HG02610 (cell line): ENCODE measurements around the gene TEP1.
"Not testable (repeated sequence)": the region's sequence is repeated elsewhere in the genome, so short reads cannot be mapped to it uniquely, and the experiment has no call there.

Experiments used
- ATAC-seq: cut with Tn5 transposase; IDR thresholded peaks from one replicate; pipeline ENCODE4 v1.9.1; 2021; ENCODE audit warnings: mild to moderate bottlenecking, moderate library complexity; ENCODE audit not compliant: unreplicated experiment

The TEP1 gene

GRCh38 chr14:20391505-20391904 is 21.8 kb downstream of the TEP1 start:
- no peak for ATAC-seq

DNA sequence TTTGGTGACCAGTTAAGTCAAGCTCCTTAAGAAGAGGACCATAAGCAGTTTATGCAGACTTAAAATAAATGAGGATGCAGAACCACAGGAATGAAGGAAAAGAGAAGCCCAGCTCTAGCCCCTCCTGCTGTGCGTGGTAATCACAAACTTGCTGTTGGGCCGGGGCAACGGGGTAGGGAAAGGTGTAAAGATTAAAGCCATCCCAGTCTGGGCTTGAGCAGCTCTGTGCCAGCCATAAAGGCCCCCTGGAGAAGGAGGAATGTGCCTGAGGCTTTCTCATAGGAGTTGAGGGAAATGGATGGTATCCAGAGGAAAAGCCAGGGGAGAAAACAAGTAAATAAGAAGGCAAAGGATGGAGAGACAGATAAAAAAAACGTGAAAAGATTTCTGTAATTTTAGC is 25.1 kb downstream of the TEP1 start:
- ATAC-seq: no peak

DNA sequence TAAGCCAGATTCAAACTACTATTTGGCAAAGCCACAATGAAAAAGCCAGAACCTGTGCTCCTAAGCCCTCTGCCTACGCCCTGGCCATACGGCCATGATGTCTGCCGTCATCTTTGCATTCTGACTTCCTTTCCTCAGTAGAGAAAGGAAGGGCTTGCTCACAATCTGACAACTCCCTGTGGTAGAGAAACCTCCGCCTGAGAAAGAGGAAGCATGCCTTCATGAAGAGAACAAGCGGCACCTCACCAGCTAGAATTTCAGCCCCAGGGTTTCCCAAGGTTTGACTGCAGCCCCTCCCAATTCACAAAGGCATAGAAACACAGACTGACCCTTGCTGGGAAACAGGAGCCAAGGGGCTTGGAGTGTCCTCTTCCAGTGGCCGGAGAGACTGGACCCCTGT is 25.7 kb downstream of the TEP1 start:
- peak; percentile 71 for ATAC-seq

GRCh38 chr14:20386276-20386855 is 26.9 kb downstream of the TEP1 start:
- ATAC-seq: no peak

GRCh38 chr14:20384886-20385285 is 28.4 kb downstream of the TEP1 start:
- no peak for ATAC-seq

GRCh38 chr14:20384321-20384720 is 29.0 kb downstream of the TEP1 start:
- no peak for ATAC-seq

DNA sequence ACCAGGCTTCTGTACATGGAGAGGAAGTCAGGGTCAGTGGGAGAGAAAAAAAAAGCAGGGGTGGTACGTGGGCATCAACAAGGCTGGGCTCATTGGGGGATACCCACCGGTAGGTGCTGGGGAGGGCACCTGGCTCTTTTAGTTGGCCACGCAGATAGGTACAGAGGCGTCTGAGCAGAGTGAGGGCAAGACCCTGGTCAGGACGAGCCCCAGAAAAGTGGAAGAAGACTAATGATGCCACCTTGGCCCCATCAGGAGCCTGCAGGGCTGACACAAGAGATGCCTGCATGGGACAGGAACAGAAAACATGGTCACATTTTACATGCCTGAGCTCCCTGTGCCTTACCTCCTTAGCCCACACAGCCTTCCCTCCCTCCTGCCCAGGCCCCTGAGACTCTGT is 29.7 kb downstream of the TEP1 start:
- ATAC-seq: no peak

- ATAC-seq: no peak
Measured at GRCh38 chr14:20383032-20383431, 30.3 kb downstream of the TEP1 start.

GRCh38 chr14:20382526-20382925 is 30.8 kb downstream of the TEP1 start:
- ATAC-seq: no peak

GRCh38 chr14:20381341-20381740 is 32.0 kb downstream of the TEP1 start:
- ATAC-seq: no peak

- no peak for ATAC-seq
Measured at GRCh38 chr14:20380681-20381080, 32.6 kb downstream of the TEP1 start.

- ATAC-seq: no peak
Measured at GRCh38 chr14:20379743-20380142, 33.6 kb downstream of the TEP1 start.

GRCh38 chr14:20377171-20377570 is 36.1 kb downstream of the TEP1 start:
- no peak for ATAC-seq

GRCh38 chr14:20376071-20376588 is 37.2 kb downstream of the TEP1 start:
- no peak for ATAC-seq

GRCh38 chr14:20375471-20375870 is 37.8 kb downstream of the TEP1 start:
- ATAC-seq: no peak

- ATAC-seq: no peak
Measured at GRCh38 chr14:20372796-20373195, 40.5 kb downstream of the TEP1 start.

DNA sequence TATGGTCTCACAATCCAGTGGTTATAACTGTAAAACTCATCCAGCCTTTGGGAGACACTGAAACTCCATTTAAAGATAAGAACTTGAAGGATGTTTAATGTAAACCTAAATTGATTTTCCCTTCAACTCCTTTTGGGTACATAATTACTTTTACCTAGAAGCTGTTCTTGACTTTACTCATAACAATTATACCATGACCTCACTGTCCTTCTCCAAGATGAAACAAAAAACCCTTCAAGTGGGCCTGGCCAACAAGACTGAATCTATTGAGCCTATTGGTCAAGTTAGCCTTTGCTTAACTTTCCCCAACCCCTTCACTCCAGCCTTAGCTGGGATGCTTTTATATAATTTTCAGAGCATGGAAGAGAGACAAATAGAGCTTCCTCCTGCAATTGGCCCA is 47.4 kb downstream of the TEP1 start:
- ATAC-seq: no peak

DNA sequence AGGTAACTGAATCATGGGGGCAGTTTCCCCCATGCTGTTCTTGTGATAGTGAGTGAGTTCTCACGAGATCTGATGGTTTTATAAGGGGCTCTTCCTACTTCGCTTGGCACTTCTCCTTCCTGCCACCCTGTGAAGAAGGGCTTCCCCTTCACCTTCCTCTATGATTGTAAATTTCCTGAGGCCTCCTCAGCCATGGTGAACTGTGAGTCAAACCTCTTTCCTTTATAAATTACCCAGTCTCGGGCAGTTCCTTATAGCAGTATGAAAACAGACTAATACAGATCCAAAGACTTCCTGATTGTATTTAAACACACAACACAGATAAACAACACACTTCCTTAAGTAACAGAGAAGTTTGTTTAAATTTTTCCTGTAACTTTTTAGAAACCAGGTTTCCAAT is 54.8 kb downstream of the TEP1 start:
- not testable (repeated sequence) for ATAC-seq

- ATAC-seq: no peak
Measured at GRCh38 chr14:20356422-20356821, 56.9 kb downstream of the TEP1 start.

- no peak for ATAC-seq
Measured at GRCh38 chr14:20350860-20351259, 62.4 kb downstream of the TEP1 start.

DNA sequence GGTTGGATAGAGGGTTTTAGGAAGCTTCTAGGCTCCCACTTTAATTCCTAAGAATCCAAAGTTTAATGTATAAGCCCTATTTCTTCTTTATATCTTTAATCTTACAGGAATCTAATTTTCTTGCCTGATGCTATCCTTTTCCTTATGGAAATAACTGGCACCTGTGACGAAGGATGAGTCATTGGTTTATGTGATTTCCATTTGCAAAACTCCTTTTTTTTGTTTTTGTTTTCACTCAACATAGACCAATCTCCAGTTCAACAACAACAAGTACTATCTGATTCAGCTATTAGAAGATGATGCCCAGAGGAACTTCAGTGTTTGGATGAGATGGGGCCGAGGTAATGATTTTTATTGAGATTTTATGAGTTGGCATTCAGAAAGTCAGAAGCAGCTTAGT is 63.0 kb downstream of the TEP1 start:
- ATAC-seq: no peak

DNA sequence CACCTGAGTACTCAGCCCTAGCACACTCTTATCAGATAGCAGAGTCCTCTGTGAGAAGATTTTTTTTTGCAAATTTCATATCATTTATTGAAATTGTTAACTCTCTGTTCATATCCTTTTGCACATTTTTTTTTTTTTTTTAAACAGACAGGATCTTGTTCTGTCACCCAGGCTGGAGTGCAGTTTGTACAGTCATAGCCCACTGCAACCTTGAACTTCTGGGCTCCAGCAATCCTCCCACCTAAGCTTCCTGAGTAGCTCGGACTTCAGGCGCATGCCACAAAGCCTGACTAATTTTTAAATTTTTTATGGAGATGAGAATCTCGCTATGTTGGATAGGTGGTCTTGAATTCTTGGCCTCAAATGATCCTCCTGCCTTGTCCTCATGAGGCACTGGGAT is 65.6 kb downstream of the TEP1 start:
- no peak for ATAC-seq

- ATAC-seq: no peak
Measured at GRCh38 chr14:20346713-20347112, 66.6 kb downstream of the TEP1 start.
